GM18951 (cell line): Measurements from ENCODE around the gene TWF2.
A peak's percentile ranks its signal among the peaks of the same experiment; 100 is the strongest.

Source experiments
- POLR2A ChIP-seq: IDR thresholded peaks from 4 replicates; pipeline ENCODE4 v1.6.1; 2011; ENCODE audit warnings: mild to moderate bottlenecking; ENCODE audit not compliant: insufficient read length, insufficient read depth; ENCODE audit errors: extremely low read depth
- in situ Hi-C: fragments of 300-500 bp; cut with MboI; formaldehyde crosslinking; loops from one replicate; pipeline ENCODE4 v1.12.0; 2022; ENCODE audit warnings: low sequenced_read_pairs, mixed read lengths, inconsistent platforms; ENCODE audit not compliant: unreplicated experiment

TWF2 gene

GRCh38 chr3:52240059-52240885, 1.3 kb upstream of the TWF2 start:
- in situ Hi-C loops: no loop called here
- TF ChIP-seq POLR2A: peak; percentile 42

GRCh38 chr3:52238193-52238760, 681 bp downstream of the TWF2 start:
- in situ Hi-C loops: no loop called here
- no peak for TF ChIP-seq POLR2A

- no peak for TF ChIP-seq POLR2A
- in situ Hi-C loops: no loop called here
Observed at GRCh38 chr3:52237657-52238172, 1.2 kb downstream of the TWF2 start.

GRCh38 chr3:52237006-52237656, 1.8 kb downstream of the TWF2 start:
- TF ChIP-seq POLR2A: no peak
- in situ Hi-C loops: no loop called here

- no peak for TF ChIP-seq POLR2A
- in situ Hi-C loops: no loop called here
Observed at GRCh38 chr3:52236424-52236886, 2.5 kb downstream of the TWF2 start.

GRCh38 chr3:52234516-52235447, 4.2 kb downstream of the TWF2 start:
- in situ Hi-C loops: no loop called here
- TF ChIP-seq POLR2A: no peak

DNA sequence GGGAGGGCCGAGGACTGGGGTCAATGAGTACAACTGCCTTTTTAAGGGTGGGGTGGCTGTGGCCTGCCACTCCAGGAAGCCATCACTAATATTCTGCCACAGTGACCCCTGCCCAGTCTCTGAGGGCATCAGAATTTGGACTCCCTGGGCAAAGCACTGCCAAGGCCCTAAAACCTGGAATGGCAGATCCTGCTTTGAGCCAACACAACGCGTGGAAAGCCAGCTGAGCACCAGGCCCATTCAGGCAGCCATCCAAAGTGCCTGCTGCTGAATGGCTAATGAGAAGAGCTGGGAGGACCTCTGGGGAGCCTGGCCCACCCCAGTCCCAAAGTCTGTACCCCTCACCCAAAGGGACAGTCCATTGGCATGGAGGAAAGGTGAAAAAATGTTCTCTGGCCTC, 5.0 kb downstream of the TWF2 start:
- no peak for TF ChIP-seq POLR2A
- in situ Hi-C loops: no loop called here

DNA sequence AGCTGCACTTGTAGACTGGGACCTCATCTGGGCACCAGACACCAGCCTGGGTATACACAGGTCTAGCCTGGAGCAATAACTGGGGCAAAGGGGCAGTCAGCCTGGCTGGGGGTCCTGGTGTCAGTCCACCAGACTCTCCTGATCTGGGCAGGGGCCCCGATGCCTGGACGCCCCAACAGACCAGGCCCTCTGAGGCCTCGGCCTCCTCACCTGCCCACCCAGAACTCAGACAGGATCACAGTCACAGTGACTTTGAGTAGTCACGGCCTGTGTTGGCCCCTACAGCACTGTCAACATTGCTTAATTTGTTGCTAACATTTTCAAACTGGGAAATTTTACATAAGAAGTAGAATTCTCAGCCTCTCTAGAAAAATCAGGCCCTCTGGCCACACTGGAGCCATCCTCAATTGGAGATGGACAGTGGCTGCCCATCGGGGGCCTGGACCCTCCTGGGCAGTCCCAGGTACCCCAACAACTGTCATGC, 5.8 kb downstream of the TWF2 start:
- in situ Hi-C loops: no loop called here
- no peak for TF ChIP-seq POLR2A

GRCh38 chr3:52232279-52233107, 6.5 kb downstream of the TWF2 start:
- in situ Hi-C loops: no loop called here
- TF ChIP-seq POLR2A: no peak

- in situ Hi-C loops: no loop called here
- TF ChIP-seq POLR2A: no peak
Observed at GRCh38 chr3:52231502-52232278, 7.3 kb downstream of the TWF2 start.

DNA sequence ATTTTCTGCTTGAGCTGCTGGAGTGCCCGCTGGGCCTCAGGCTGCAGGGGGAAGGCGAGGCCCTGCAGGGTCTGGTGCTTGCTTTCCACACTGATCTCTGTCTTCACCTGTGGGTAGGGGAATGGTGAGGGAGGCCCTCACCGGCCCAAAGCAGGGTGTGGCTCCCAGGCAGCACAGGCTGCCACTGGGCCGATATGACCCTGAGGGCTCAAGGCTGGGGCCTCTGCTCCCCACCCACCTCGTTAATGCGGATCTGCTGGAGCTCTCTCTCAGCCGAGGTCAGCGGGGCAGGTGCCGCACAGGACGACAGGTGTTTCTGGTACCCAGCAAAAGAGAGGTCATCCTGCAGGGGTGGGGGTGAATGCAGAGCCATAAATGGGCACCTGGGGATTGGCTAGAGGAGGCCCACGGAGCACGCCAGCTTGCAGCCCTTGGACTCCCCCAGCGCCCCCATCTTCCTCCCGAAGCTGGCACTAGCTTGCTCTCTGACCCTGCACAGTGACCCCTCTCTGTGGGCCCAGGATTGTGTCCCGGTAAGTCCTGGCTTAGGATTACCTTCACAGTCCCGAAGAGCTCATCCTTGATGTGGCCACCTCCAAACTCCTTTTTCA, 8.0 kb downstream of the TWF2 start:
- no peak for TF ChIP-seq POLR2A
- in situ Hi-C loops: no loop called here
